HG03460 (cell line): ENCODE data around the gene PKD1L1.
"Not testable (repeated sequence)": the region's sequence is repeated elsewhere in the genome, so short reads cannot be mapped to it uniquely, and the experiment has no call there.

Experiments
- ATAC-seq: cut with Tn5 transposase; IDR thresholded peaks from one replicate; pipeline ENCODE4 v1.9.1; 2021; ENCODE audit not compliant: unreplicated experiment

PKD1L1 gene

GRCh38 chr7:47776335-47776734 lies 171.9 kb downstream of the PKD1L1 start:
- no peak for ATAC-seq

GRCh38 chr7:47775238-47775637 lies 173.0 kb downstream of the PKD1L1 start:
- no peak for ATAC-seq

GRCh38 chr7:47772492-47772891 lies 175.8 kb downstream of the PKD1L1 start:
- no peak for ATAC-seq

GRCh38 chr7:47771990-47772360 lies 176.3 kb downstream of the PKD1L1 start:
- no peak for ATAC-seq

- no peak for ATAC-seq
Measured at GRCh38 chr7:47771336-47771989, 176.8 kb downstream of the PKD1L1 start.

- ATAC-seq: no peak
Measured at GRCh38 chr7:47766126-47766525, 182.1 kb downstream of the PKD1L1 start.

GRCh38 chr7:47765373-47765979 lies 182.8 kb downstream of the PKD1L1 start:
- no peak for ATAC-seq

- ATAC-seq: no peak
Measured at GRCh38 chr7:47764746-47765145, 183.5 kb downstream of the PKD1L1 start.

GRCh38 chr7:47763063-47763974 lies 184.9 kb downstream of the PKD1L1 start:
- ATAC-seq: no peak

GRCh38 chr7:47762746-47763062 lies 185.6 kb downstream of the PKD1L1 start:
- no peak for ATAC-seq

- no peak for ATAC-seq
Measured at GRCh38 chr7:47762207-47762606, 186.1 kb downstream of the PKD1L1 start.

- no peak for ATAC-seq
Measured at GRCh38 chr7:47759056-47759706, 189.1 kb downstream of the PKD1L1 start.

- ATAC-seq: no peak
Measured at GRCh38 chr7:47758546-47758945, 189.7 kb downstream of the PKD1L1 start.

- ATAC-seq: no peak
Measured at GRCh38 chr7:47757921-47758411, 190.3 kb downstream of the PKD1L1 start.

- no peak for ATAC-seq
Measured at GRCh38 chr7:47756636-47757035, 191.6 kb downstream of the PKD1L1 start.

GRCh38 chr7:47755248-47755647 lies 193.0 kb downstream of the PKD1L1 start:
- ATAC-seq: no peak

GRCh38 chr7:47751724-47752123 lies 196.5 kb downstream of the PKD1L1 start:
- ATAC-seq: not testable (repeated sequence)

- no peak for ATAC-seq
Measured at GRCh38 chr7:47751043-47751442, 197.2 kb downstream of the PKD1L1 start.

GRCh38 chr7:47748041-47748440 lies 200.2 kb downstream of the PKD1L1 start:
- ATAC-seq: no peak

- ATAC-seq: no peak
Measured at GRCh38 chr7:47747160-47747559, 201.1 kb downstream of the PKD1L1 start.

GRCh38 chr7:47746468-47746867 lies 201.8 kb downstream of the PKD1L1 start:
- no peak for ATAC-seq
